IPS-18c (cell line): Measurements from ENCODE around the gene PACSIN3.

ENCODE experiments used
- H3K4me3 ChIP-seq: 2 replicates; pipeline ENCODE4 v1.7.0; 2013; ENCODE audit warnings: low read depth, mild to moderate bottlenecking, low read length, moderate library complexity; ENCODE audit not compliant: insufficient read depth
- H3K9me3 ChIP-seq: one replicate; pipeline ENCODE4 v1.6.1; 2013; ENCODE audit warnings: mild to moderate bottlenecking, low read length, moderate library complexity; ENCODE audit not compliant: control insufficient read depth, insufficient read depth

Gene PACSIN3

GRCh38 chr11:47181271-47181670, 5.0 kb downstream of the PACSIN3 start:
- Histone ChIP-seq H3K4me3 (no peak overlapping the region), H3K9me3 (no peaks in the 10 kb centered on the region)

- Histone ChIP-seq H3K9me3 (no peaks in the 10 kb centered on the region), H3K4me3 (no peak overlapping the region)
These were observed 6.0 kb downstream of the PACSIN3 start for GRCh38 chr11:47180006-47180787.

- Histone ChIP-seq H3K9me3 (no peaks in the 10 kb centered on the region), H3K4me3 (no peak overlapping the region)
These were observed 6.6 kb downstream of the PACSIN3 start for GRCh38 chr11:47179655-47179991.

- H3K9me3 ChIP-seq: no peaks in the 10 kb centered on the region
These were observed 7.2 kb downstream of the PACSIN3 start for GRCh38 chr11:47178737-47179654.

GRCh38 chr11:47178316-47178715, 7.9 kb downstream of the PACSIN3 start:
- Histone ChIP-seq H3K9me3 (no peaks in the 10 kb centered on the region), H3K4me3 (no peak overlapping the region)

More at GRCh38 chr11:47178737-47179654, 7.2 kb downstream of the PACSIN3 start:
- no peak overlapping the region for H3K4me3 ChIP-seq

GRCh38 chr11:47177846-47178245, 8.4 kb downstream of the PACSIN3 start:
- H3K4me3 ChIP-seq: no peak overlapping the region
- no peaks in the 10 kb centered on the region for H3K9me3 ChIP-seq

- no peaks in the 10 kb centered on the region for H3K9me3 ChIP-seq
These were observed 8.9 kb downstream of the PACSIN3 start for GRCh38 chr11:47177229-47177845.

GRCh38 chr11:47176328-47177228, 9.7 kb downstream of the PACSIN3 start, which contains the start of gene ARFGAP2:
ARFGAP2 (minus strand) TSS chr11:47176879; CDS start chr11:47176853, 26 bp downstream.
- H3K9me3 ChIP-seq: no peaks in the 10 kb centered on the region
- peak within 1 kb of the TSS; percentile 98 for H3K4me3 ChIP-seq

More at GRCh38 chr11:47177229-47177845, 8.9 kb downstream of the PACSIN3 start:
- H3K4me3 ChIP-seq: peak overlapping the region; percentile 69; the same call in 1 of the 2 replicates

- Histone ChIP-seq H3K9me3 (no peaks in the 10 kb centered on the region), H3K4me3 (peak overlapping the region; percentile 98)
These were observed 10.4 kb downstream of the PACSIN3 start for GRCh38 chr11:47175746-47176327.

GRCh38 chr11:47172740-47173336, 13.4 kb downstream of the PACSIN3 start:
- Histone ChIP-seq H3K4me3 (no peak overlapping the region), H3K9me3 (no peaks in the 10 kb centered on the region)

GRCh38 chr11:47171856-47172255, 14.4 kb downstream of the PACSIN3 start:
- H3K4me3 ChIP-seq: no peak overlapping the region

GRCh38 chr11:47171061-47171838, 15.0 kb downstream of the PACSIN3 start:
- H3K9me3 ChIP-seq: no peaks in the 10 kb centered on the region

More at GRCh38 chr11:47171856-47172255, 14.4 kb downstream of the PACSIN3 start:
- no peaks in the 10 kb centered on the region for H3K9me3 ChIP-seq

GRCh38 chr11:47166368-47166767, 19.9 kb downstream of the PACSIN3 start:
- H3K4me3 ChIP-seq: no peak overlapping the region
- H3K9me3 ChIP-seq: no peaks in the 10 kb centered on the region

More at GRCh38 chr11:47171061-47171838, 15.0 kb downstream of the PACSIN3 start:
- H3K4me3 ChIP-seq: no peak overlapping the region

- Histone ChIP-seq H3K4me3 (no peak overlapping the region), H3K9me3 (no peaks in the 10 kb centered on the region)
These were observed 20.9 kb downstream of the PACSIN3 start for GRCh38 chr11:47165253-47165840.

- Histone ChIP-seq H3K9me3 (no peaks in the 10 kb centered on the region), H3K4me3 (no peak overlapping the region)
These were observed 21.9 kb downstream of the PACSIN3 start for GRCh38 chr11:47164321-47164720.
